Measurements from ENCODE around the gene RMP24.
"Not testable (repeated sequence)": the region's sequence is repeated elsewhere in the genome, so short reads cannot be mapped to it uniquely, and the experiment has no call there.

The RMP24 gene

GRCh38 chr18:35972197-35973000, at the start of gene RMP24:
Gene RMP24, plus strand, starts transcription at chr18:35972679.
- peak; percentile 96 for DNase-seq

GRCh38 chr18:35923939-35924684, 48.4 kb upstream of the RMP24 start:
- no peak for DNase-seq

- DNase-seq, result no peak
Observed at GRCh38 chr18:35926884-35927283, 45.6 kb upstream of the RMP24 start.

GRCh38 chr18:35927430-35927829, 45.0 kb upstream of the RMP24 start:
- DNase-seq, result no peak

GRCh38 chr18:35933982-35934381, 38.5 kb upstream of the RMP24 start:
- no peak for DNase-seq

GRCh38 chr18:35934891-35935290, 37.6 kb upstream of the RMP24 start:
- DNase-seq, result no peak

GRCh38 chr18:35935805-35936204, 36.7 kb upstream of the RMP24 start:
- no peak for DNase-seq

- DNase-seq, result no peak
Observed at GRCh38 chr18:35936951-35937350, 35.5 kb upstream of the RMP24 start.

- no peak for DNase-seq
Observed at GRCh38 chr18:35938158-35938557, 34.3 kb upstream of the RMP24 start.

- DNase-seq, result no peak
Observed at GRCh38 chr18:35938562-35938961, 33.9 kb upstream of the RMP24 start.

GRCh38 chr18:35939138-35939537, 33.3 kb upstream of the RMP24 start:
- no peak for DNase-seq

GRCh38 chr18:35941299-35941698, 31.2 kb upstream of the RMP24 start:
- no peak for DNase-seq

GRCh38 chr18:35942133-35942532, 30.3 kb upstream of the RMP24 start:
- no peak for DNase-seq

- no peak for DNase-seq
Observed at GRCh38 chr18:35942661-35943060, 29.8 kb upstream of the RMP24 start.

- DNase-seq, result no peak
Observed at GRCh38 chr18:35948080-35948479, 24.4 kb upstream of the RMP24 start.

- DNase-seq, result no peak
Observed at GRCh38 chr18:35949090-35949489, 23.4 kb upstream of the RMP24 start.

- DNase-seq, result peak; percentile 71
Observed at GRCh38 chr18:35949903-35950627, 22.4 kb upstream of the RMP24 start.

- DNase-seq, result no peak
Observed at GRCh38 chr18:35950628-35950982, 21.9 kb upstream of the RMP24 start.

GRCh38 chr18:35953688-35954087, 18.8 kb upstream of the RMP24 start:
- no peak for DNase-seq

GRCh38 chr18:35956226-35956625, 16.3 kb upstream of the RMP24 start:
- DNase-seq, result no peak

- DNase-seq, result no peak
Observed at GRCh38 chr18:35962320-35962719, 10.2 kb upstream of the RMP24 start.

GRCh38 chr18:35964319-35964718, 8.2 kb upstream of the RMP24 start:
- no peak for DNase-seq

GRCh38 chr18:35967866-35968265, 4.6 kb upstream of the RMP24 start:
- DNase-seq, result not testable (repeated sequence)

Measured in left kidney (tissue), 1 donor.